Neural progenitor cell (in vitro differentiated cells): ENCODE results near the gene HK2. TPM values are rescaled to one million over a fixed set of nuclear protein-coding genes. Genes with fewer than 3 reads are reported as not detected.

Source experiments
- DNase-seq: peaks from one replicate; pipeline ENCODE4 v3.0.0-alpha.2; 2016; ENCODE audit warnings: low spot score
- H2AFZ ChIP-seq: fragments of 200-600 bp; sonication (generic); replicated peaks from 2 replicates; pipeline ENCODE4 v1.6.1; 2016; ENCODE audit warnings: antibody characterized with exemption
- H3F3A ChIP-seq: fragments of 200-600 bp; sonication (generic); 2 replicates; pipeline ENCODE4 v1.6.1; 2016; ENCODE audit warnings: antibody characterized with exemption, low read depth
- H3K27ac ChIP-seq: fragments of 200-600 bp; sonication (generic); 2 replicates; pipeline ENCODE4 v1.5.1; 2016; ENCODE audit warnings: mild to moderate bottlenecking
- H3K27me3 ChIP-seq: fragments of 200-600 bp; sonication (generic); 2 replicates; pipeline ENCODE4 v1.6.1; 2016; ENCODE audit warnings: mild to moderate bottlenecking, moderate library complexity
- H3K36me3 ChIP-seq: fragments of 200-600 bp; sonication (generic); 2 replicates; pipeline ENCODE4 v1.5.1; 2016
- H3K4me1 ChIP-seq: fragments of 200-600 bp; sonication (generic); 2 replicates; pipeline ENCODE4 v1.6.1; 2016; ENCODE audit warnings: mixed run types
- H3K4me2 ChIP-seq: fragments of 200-600 bp; sonication (generic); 2 replicates; pipeline ENCODE4 v1.6.1; 2016
- H3K4me3 ChIP-seq: fragments of 200-600 bp; sonication (generic); 2 replicates; pipeline ENCODE4 v1.5.1; 2016
- H3K79me2 ChIP-seq: fragments of 200-600 bp; sonication (generic); 2 replicates; pipeline ENCODE4 v1.6.1; 2016; ENCODE audit warnings: low read depth
- H3K9ac ChIP-seq: fragments of 200-600 bp; sonication (generic); 2 replicates; pipeline ENCODE4 v1.6.1; 2016
- H3K9me3 ChIP-seq: fragments of 200-600 bp; sonication (generic); 2 replicates; pipeline ENCODE4 v1.5.1; 2016; ENCODE audit warnings: low read depth
- H4K20me1 ChIP-seq: fragments of 200-600 bp; sonication (generic); 2 replicates; pipeline ENCODE4 v1.6.1; 2016; ENCODE audit warnings: low read depth
- H3K27ac Mint-ChIP-seq: 3 replicates; pipeline ENCODE4 v1.8.0; 2021; ENCODE audit warnings: mixed read lengths
- H3K27me3 Mint-ChIP-seq: 2 replicates; pipeline ENCODE4 v1.8.0; 2022; ENCODE audit warnings: low read depth, mild to moderate bottlenecking, inconsistent platforms, moderate library complexity, mixed read lengths; ENCODE audit not compliant: insufficient read depth
- H3K36me3 Mint-ChIP-seq: 3 replicates; pipeline ENCODE4 v1.8.0; 2021; ENCODE audit warnings: mixed read lengths
- H3K4me1 Mint-ChIP-seq: 3 replicates; pipeline ENCODE4 v1.8.0; 2021; ENCODE audit warnings: mixed read lengths
- H3K4me3 Mint-ChIP-seq: 3 replicates; pipeline ENCODE4 v1.8.0; 2021; ENCODE audit warnings: mild to moderate bottlenecking, moderate library complexity, mixed read lengths
- H3K9me3 Mint-ChIP-seq: 3 replicates; pipeline ENCODE4 v1.8.0; 2020; ENCODE audit warnings: mixed read lengths
- EZH2 ChIP-seq: fragments of 200-600 bp; sonication (generic); IDR thresholded peaks from 2 replicates; pipeline ENCODE4 v1.6.1; 2017; ENCODE audit warnings: antibody characterized with exemption, mild to moderate bottlenecking, moderate library complexity
- EZH2phosphoT487 ChIP-seq: fragments of 200-600 bp; sonication (generic); IDR thresholded peaks from 2 replicates; pipeline ENCODE4 v1.6.1; 2017; ENCODE audit warnings: antibody characterized with exemption
- total RNA-seq: library from RNA; depleted of rRNA; stranded (reverse); fragments of >200 nt; gene quantifications from 2 replicates; pipeline ENCODE4 v1.2.3, GENCODE V29; 2015; ENCODE audit warnings: low replicate concordance
- TF ChIP-seq, protein P1 (sequence below): fragments of 200-600 bp; sonication (generic); IDR thresholded peaks from 2 replicates; pipeline ENCODE4 v1.5.1; 2017; ENCODE audit warnings: antibody characterized with exemption, mild to moderate bottlenecking

HK2 gene
- total RNA-seq, 1 donor from 2014 or later, result 61.8 TPM

- no peak overlapping the region for H3K4me2 ChIP-seq
- no peaks in the 10 kb centered on the region for H3K9me3 ChIP-seq
- H3K4me1 ChIP-seq, result peaks cover 12% of the 10 kb centered on the region
- peaks cover 12% of the 10 kb centered on the region for H3K27me3 Mint-ChIP-seq
- no peak overlapping the region for H2AFZ ChIP-seq
- peaks cover 6% of the 10 kb centered on the region for H3K4me1 Mint-ChIP-seq
- H4K20me1 ChIP-seq, result no peaks in the 10 kb centered on the region
- H3F3A ChIP-seq, result peaks cover 8% of the 10 kb centered on the region
- peaks cover 10% of the 10 kb centered on the region for H3K27me3 ChIP-seq
- H3K27ac Mint-ChIP-seq, result no peak overlapping the region
- no peaks in the 10 kb centered on the region for H3K36me3 Mint-ChIP-seq
- no peak for DNase-seq
- no peak overlapping the region for H3K4me3 ChIP-seq
- no peak overlapping the region for H3K9ac ChIP-seq
- H3K9me3 Mint-ChIP-seq, result no peaks in the 10 kb centered on the region
- H3K36me3 ChIP-seq, result no peaks in the 10 kb centered on the region
- no peak overlapping the region for H3K27ac ChIP-seq
- TF ChIP-seq, protein P1, sequence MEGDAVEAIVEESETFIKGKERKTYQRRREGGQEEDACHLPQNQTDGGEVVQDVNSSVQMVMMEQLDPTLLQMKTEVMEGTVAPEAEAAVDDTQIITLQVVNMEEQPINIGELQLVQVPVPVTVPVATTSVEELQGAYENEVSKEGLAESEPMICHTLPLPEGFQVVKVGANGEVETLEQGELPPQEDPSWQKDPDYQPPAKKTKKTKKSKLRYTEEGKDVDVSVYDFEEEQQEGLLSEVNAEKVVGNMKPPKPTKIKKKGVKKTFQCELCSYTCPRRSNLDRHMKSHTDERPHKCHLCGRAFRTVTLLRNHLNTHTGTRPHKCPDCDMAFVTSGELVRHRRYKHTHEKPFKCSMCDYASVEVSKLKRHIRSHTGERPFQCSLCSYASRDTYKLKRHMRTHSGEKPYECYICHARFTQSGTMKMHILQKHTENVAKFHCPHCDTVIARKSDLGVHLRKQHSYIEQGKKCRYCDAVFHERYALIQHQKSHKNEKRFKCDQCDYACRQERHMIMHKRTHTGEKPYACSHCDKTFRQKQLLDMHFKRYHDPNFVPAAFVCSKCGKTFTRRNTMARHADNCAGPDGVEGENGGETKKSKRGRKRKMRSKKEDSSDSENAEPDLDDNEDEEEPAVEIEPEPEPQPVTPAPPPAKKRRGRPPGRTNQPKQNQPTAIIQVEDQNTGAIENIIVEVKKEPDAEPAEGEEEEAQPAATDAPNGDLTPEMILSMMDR, result no peak
- TF ChIP-seq EZH2phosphoT487 (no peak), EZH2 (no peak)
- no peaks in the 10 kb centered on the region for H3K79me2 ChIP-seq
- peak overlapping the region; percentile 34 for H3K4me3 Mint-ChIP-seq
Observed at GRCh38 chr2:74921236-74921736, 87.4 kb downstream of the HK2 start.

DNA sequence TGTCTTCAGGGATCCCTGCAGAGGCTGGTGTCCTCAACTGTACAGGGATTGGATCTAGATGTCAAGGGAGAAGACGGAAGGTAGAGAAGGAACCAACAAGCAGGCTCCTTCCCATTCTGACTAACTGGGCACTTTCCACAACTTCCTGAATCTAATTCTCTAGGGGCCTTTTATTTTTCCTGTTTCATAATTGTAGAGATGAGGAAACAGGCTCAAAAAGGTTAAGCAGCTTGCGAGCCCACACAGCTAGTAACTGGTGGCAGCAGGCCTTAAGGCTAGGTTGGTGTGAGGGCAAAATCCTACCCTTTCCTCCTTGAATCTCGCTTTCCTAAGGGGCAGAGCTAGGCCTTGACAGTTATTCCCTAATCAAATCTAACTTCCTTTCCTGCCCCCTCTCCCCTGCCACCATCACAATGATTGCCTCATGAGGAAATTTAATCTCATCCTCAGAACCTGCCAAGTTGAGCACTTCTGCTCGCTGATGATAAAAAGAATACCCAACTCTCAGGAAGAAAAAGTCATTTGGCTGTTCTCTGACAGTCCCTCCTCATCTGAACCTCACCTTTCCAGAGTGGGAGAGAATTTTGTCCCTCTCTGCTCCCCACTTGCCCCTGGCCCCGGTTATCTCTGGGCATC lies 88.8 kb downstream of the HK2 start:
- Histone ChIP-seq H4K20me1 (no peaks in the 10 kb centered on the region), H3K27ac (no peak overlapping the region), H3K4me1 (peaks cover 12% of the 10 kb centered on the region), H3K9me3 (no peaks in the 10 kb centered on the region), H2AFZ (no peak overlapping the region), H3K36me3 (no peaks in the 10 kb centered on the region), H3F3A (peaks cover 12% of the 10 kb centered on the region), H3K27me3 (peaks cover 10% of the 10 kb centered on the region), H3K4me3 (no peak overlapping the region), H3K9ac (no peak overlapping the region), H3K79me2 (no peaks in the 10 kb centered on the region), H3K4me2 (no peak overlapping the region)
- peaks cover 14% of the 10 kb centered on the region for H3K27me3 Mint-ChIP-seq
- DNase-seq, result no peak
- TF ChIP-seq, protein P1, result no peak
- TF ChIP-seq EZH2phosphoT487, result no peak
- TF ChIP-seq EZH2, result no peak
- H3K4me3 Mint-ChIP-seq, result no peak overlapping the region
- no peaks in the 10 kb centered on the region for H3K36me3 Mint-ChIP-seq
- H3K9me3 Mint-ChIP-seq, result no peaks in the 10 kb centered on the region
- H3K4me1 Mint-ChIP-seq, result peaks cover 16% of the 10 kb centered on the region
- H3K27ac Mint-ChIP-seq, result no peak overlapping the region

DNA sequence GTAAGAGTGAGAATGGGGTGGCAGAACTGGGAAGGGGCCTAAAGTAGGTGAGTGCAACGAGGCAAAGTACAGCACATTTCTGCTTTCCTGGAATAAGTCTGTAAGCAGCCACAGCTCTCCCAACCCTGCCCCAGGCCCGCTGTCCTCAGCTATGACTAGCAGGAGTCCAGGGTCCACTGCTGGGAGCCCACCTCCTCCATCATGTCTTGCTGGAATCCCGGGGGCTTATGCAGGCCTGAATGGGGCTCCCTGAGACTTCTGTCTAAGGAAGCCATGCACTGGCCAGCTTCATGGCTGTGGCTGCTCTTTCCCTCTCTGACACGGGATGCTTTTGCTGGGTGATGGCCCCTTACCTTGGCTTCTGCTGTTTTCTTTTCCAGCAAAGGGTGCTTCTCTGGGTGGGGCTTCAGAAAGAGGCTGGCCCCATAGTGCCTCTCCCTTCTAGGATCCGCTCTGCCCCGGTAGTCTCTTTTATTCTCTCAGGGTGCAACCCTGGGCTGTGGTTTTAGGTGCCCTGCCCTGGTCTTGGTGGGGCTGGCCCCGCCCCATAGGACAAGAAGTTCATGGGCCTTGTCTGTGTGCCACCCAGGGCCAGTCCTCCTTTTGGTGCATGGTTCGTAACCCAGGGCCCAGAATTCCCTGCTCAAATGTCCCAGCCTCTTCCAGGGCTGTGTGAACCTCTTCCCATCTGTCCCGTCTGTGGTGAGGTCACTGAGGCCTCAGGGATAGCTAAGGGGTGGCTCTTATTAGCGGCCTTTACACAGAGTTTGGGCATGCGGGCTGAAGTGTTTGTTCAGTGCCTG lies 90.7 kb downstream of the HK2 start:
- no peak for DNase-seq
- Histone ChIP-seq H2AFZ (no peak overlapping the region), H3K79me2 (no peaks in the 10 kb centered on the region), H3K4me1 (peaks cover 12% of the 10 kb centered on the region), H4K20me1 (no peaks in the 10 kb centered on the region), H3K27me3 (peaks cover 10% of the 10 kb centered on the region), H3K4me3 (no peak overlapping the region), H3K27ac (no peak overlapping the region), H3K9ac (no peak overlapping the region), H3K4me2 (peak overlapping the region; percentile 7), H3K9me3 (no peaks in the 10 kb centered on the region), H3K36me3 (no peaks in the 10 kb centered on the region), H3F3A (peaks cover 12% of the 10 kb centered on the region)
- H3K27ac Mint-ChIP-seq, result peak overlapping the region; percentile 72
- H3K4me1 Mint-ChIP-seq, result peaks cover 20% of the 10 kb centered on the region
- peaks cover 14% of the 10 kb centered on the region for H3K27me3 Mint-ChIP-seq
- no peak overlapping the region for H3K4me3 Mint-ChIP-seq
- H3K9me3 Mint-ChIP-seq, result no peaks in the 10 kb centered on the region
- H3K36me3 Mint-ChIP-seq, result peaks cover 3% of the 10 kb centered on the region
- no peak for TF ChIP-seq EZH2phosphoT487
